ENCODE data around the gene POU6F2.

- TF ChIP-seq CTCF (IDR thresholded peaks at IDR 0.05) (no peak), POLR2AphosphoS5 (IDR thresholded peaks at IDR 0.05; ENCODE audit: low read depth, low read length) (no peak)
Observed at GRCh38 chr7:39001595-39001994, 23.9 kb downstream of the POU6F2 start.
